Coronary artery (tissue), 2 donors: ENCODE results near the gene FRMD8.
A peak's percentile ranks its signal among the peaks of the same experiment; 100 is the strongest.

ENCODE experiments used
- DNase-seq: peaks from one replicate; pipeline ENCODE4 v3.0.0-alpha.2; 2017; ENCODE audit warnings: low spot score
- H3K27ac ChIP-seq, 2 donors: fragments of 200-600 bp; sonication (generic); one replicate each; pipeline ENCODE4 v1.5.1; 2016 to 2019
- H3K4me3 ChIP-seq: fragments of 200-600 bp; sonication (generic); 2 replicates; pipeline ENCODE4 v1.5.1; 2016; ENCODE audit warnings: mild to moderate bottlenecking, moderate library complexity
- TF ChIP-seq, protein P1 (sequence below): fragments of 200-600 bp; sonication (generic); IDR thresholded peaks from one replicate; pipeline ENCODE4 v1.5.1; 2019; ENCODE audit warnings: antibody characterized with exemption

Gene FRMD8

DNA sequence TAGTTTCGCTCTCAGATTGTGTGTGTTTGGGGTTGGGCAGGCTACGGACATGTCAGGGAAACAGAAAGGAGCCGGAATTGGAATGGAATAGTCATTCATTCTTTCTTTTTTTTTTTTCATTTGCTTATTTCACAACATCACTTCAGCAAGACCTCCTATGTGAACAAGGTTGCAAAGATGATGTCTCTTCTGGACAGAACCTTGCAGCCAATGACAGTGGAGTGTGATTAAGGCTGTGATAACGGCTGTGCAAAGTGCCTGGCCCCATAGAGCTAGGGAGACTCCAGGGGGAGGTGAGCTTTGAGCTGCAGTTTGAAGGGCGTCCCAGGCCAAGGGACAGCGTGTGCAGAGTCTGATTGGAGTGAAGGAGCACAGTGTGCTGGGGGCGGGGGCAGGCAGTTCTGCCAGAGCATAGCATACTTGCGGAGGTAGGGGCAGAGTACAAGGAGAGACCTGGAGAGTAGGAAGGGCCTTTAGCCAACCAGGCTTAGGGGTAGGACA is 28.5 kb upstream of the FRMD8 start:
- no peak for DNase-seq
- TF ChIP-seq, protein P1, sequence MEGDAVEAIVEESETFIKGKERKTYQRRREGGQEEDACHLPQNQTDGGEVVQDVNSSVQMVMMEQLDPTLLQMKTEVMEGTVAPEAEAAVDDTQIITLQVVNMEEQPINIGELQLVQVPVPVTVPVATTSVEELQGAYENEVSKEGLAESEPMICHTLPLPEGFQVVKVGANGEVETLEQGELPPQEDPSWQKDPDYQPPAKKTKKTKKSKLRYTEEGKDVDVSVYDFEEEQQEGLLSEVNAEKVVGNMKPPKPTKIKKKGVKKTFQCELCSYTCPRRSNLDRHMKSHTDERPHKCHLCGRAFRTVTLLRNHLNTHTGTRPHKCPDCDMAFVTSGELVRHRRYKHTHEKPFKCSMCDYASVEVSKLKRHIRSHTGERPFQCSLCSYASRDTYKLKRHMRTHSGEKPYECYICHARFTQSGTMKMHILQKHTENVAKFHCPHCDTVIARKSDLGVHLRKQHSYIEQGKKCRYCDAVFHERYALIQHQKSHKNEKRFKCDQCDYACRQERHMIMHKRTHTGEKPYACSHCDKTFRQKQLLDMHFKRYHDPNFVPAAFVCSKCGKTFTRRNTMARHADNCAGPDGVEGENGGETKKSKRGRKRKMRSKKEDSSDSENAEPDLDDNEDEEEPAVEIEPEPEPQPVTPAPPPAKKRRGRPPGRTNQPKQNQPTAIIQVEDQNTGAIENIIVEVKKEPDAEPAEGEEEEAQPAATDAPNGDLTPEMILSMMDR, result no peak
- Histone ChIP-seq H3K27ac (no peak overlapping the region), H3K4me3 (no peak overlapping the region)

DNA sequence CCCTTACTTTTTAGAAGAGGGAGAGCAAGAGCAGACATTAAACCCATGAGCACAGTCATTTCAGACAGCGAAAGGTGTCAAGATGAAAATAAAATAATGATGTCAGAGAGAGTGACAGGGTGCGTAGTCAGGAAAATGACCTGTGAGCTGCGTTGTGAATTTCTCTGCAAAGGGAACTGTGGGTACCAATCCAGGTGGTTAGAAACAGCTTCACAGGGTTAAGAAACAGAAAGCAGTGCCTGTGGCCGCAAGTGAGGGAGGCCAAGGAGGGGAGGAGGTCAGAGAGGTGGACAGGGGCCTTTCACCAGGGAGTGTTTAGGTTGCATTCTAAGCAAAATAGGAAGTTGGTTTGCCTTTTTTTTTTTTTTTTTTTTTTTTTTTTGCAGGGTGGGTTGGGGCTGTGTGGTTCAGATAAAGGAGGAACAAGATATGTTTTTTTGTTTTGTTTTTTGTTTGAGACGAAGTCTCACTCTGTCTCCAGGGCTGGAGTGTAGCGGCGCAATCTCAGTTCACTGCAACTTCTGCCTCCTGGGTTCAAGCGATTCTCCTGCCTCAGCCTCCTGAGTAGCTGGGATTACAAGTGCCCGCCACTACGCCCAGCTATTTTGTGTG is 24.0 kb upstream of the FRMD8 start:
- no peak overlapping the region for H3K4me3 ChIP-seq
- H3K27ac ChIP-seq, result peak overlapping the region in 1 of 2 donors; percentile 16
- TF ChIP-seq, protein P1, result no peak
- no peak for DNase-seq

DNA sequence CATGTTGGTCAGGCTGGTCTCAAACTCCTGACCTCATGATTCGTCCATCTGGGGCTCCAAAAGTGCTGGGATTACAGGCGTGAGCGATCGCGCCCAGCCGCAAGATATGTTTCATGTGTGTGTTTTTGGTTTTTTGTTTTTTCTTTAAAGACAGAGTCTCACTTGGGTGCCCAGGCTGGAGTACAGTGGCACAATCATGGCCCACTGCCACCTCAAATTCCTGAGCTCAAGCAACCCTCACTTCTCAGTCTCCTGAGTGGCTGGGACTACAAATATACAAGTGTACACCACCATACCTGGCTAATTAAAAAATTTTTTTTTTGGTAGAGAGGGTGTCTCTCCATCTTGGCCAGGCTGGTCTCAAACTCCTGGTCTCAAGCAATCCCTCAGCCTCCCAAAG is 23.5 kb upstream of the FRMD8 start:
- TF ChIP-seq, protein P1, result no peak

GRCh38 chr11:65363770-65364169 is 22.7 kb upstream of the FRMD8 start:
- Histone ChIP-seq H3K4me3 (no peak overlapping the region), H3K27ac (no peak overlapping the region)
- TF ChIP-seq, protein P1, result no peak
- no peak for DNase-seq

More for the DNA sequence above, 23.5 kb upstream of the FRMD8 start:
- peak overlapping the region in 1 of 2 donors; percentile 16 for H3K27ac ChIP-seq
- DNase-seq, result no peak
- H3K4me3 ChIP-seq, result no peak overlapping the region

DNA sequence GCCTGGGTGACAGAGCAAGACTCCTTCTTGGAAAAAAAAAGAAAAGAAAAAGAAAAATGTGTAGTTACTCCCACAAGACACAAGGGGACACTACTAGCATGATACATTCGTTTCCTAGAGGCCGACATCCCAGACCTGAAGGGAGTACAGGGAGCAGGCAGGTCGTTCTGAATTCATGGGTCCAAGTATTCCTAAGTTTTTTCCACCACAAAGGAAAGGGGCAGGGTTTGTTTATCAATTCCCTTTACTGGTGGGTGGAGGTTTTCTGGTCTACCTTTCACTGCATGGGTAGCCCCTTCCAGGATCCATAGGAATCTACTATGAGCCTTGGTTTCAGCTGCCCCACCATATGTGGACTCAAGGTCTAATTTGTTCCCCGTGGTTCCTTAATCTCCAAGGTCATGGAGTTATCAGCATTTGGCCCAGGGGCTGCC is 20.1 kb upstream of the FRMD8 start:
- H3K27ac ChIP-seq, result no peak overlapping the region
- TF ChIP-seq, protein P1, result peak; percentile 67
- no peak for DNase-seq
- H3K4me3 ChIP-seq, result no peak overlapping the region

- DNase-seq, result no peak
- Histone ChIP-seq H3K4me3 (no peak overlapping the region), H3K27ac (peak overlapping the region; percentile 74 to 88)
- TF ChIP-seq, protein P1, result no peak
Measured at GRCh38 chr11:65370659-65371049, 15.8 kb upstream of the FRMD8 start.
